Kasumi-1 (cell line): ENCODE data around the gene DGCR2.
"Not testable (repeated sequence)": the region's sequence is repeated elsewhere in the genome, so short reads cannot be mapped to it uniquely, and the experiment has no call there.

Source experiments
- DNase-seq, 2 experiments: peaks; one replicate each; lab custom pipeline; 2025; lab: John Stamatoyannopoulos, UW

The DGCR2 gene, protein sequence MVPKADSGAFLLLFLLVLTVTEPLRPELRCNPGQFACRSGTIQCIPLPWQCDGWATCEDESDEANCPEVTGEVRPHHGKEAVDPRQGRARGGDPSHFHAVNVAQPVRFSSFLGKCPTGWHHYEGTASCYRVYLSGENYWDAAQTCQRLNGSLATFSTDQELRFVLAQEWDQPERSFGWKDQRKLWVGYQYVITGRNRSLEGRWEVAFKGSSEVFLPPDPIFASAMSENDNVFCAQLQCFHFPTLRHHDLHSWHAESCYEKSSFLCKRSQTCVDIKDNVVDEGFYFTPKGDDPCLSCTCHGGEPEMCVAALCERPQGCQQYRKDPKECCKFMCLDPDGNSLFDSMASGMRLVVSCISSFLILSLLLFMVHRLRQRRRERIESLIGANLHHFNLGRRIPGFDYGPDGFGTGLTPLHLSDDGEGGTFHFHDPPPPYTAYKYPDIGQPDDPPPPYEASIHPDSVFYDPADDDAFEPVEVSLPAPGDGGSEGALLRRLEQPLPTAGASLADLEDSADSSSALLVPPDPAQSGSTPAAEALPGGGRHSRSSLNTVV

DNA sequence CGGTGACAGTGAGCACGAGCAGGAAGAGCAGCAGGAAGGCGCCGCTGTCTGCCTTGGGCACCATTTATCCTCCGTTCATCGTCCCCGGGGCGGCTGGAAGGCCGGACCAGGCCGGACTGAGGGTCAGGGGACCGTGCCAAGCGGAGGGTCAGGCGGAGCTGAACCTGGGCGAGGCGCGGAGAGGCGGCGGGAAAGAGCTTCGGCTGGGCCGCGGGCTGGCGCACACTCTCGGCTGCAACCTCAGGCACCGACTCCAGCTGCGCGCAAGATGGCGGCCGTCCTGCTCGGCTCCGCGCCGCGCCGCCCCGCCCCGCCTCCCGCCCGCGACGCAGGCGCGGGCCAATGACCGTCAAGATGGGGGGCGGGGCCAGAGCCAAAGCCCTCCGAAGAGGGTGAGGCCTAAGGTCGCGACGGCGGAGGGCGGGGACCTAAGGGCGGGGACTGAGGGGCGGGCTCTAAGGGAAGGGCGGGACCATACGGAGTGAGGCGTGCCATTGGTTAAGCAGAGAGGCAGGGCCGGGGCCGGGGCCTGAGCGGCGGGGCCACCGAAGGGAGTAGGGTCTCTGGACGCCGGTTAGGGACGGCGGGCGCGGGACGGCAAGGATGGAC lies at the start of gene DGCR2:
Gene DGCR2 (minus strand): TSS at position 270 of the 609 bp plus-strand sequence. CDS start 206 bp downstream, at position 64.
- peak; percentile 89 to 93 for DNase-seq

DNA sequence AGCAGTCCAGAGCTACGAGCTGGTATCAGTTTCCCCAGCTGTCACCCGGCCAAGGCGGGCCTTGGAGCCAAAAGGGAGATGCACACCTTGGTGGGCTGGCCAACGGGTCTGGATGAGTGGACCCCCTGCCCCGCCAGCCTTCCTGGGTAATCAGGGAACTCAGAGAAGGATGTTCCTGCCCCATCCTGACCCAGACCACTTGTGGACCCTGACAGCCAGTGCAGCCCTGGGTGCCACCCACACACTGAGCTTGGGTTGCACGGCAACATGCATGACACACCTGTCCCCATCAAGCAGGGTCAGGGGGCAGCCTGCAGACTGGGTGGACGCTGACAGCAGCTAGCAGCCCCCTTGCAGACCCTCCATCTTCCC lies 47.7 kb upstream of the DGCR2 start:
- no peak for DNase-seq

DNA sequence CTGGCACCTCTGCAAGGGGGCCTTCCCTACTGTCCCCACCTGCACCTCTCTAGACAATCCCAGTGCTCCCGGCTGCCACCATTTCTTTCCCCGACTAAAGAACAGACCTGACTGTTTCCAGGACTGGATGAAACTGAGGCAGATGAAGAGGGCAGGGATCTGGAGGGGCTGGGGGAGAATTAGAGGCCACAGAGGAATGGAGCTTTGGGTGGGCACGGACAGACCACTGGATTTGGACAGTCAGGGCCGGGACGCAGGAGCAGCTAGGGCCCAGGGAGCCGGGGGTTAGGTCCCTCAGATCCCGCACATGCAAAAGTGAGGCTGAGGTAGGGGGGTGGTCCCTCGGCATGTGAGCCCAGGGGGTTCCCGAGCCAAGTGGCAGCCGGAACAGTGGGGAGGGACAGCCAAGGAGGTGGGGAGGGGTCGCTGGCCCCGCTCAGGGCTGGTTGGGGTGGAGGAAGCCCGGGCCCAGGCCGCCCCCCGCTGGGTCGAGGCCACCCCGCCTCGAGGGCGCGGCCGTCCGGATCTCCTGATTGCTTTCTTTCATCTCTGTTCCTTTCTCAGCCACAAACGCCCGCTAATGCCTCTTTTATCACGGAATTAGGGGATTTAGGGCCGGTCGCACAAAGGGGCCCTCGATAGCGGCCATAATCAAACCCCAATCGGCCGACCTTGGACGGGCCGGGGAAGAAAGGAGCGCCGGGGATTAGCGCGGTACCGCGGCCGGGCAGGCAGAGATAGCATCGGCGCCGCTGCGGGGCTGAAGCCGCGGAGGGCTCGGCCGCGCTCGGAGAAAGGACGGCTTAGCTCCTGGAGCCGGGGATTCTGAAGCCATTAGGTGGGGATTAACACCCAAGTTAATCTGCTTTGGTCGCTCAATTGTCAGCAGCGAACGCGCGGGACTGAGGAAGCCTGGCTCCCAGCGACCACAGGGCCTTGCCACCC lies 47.1 kb upstream of the DGCR2 start:
- DNase-seq, result no peak

DNA sequence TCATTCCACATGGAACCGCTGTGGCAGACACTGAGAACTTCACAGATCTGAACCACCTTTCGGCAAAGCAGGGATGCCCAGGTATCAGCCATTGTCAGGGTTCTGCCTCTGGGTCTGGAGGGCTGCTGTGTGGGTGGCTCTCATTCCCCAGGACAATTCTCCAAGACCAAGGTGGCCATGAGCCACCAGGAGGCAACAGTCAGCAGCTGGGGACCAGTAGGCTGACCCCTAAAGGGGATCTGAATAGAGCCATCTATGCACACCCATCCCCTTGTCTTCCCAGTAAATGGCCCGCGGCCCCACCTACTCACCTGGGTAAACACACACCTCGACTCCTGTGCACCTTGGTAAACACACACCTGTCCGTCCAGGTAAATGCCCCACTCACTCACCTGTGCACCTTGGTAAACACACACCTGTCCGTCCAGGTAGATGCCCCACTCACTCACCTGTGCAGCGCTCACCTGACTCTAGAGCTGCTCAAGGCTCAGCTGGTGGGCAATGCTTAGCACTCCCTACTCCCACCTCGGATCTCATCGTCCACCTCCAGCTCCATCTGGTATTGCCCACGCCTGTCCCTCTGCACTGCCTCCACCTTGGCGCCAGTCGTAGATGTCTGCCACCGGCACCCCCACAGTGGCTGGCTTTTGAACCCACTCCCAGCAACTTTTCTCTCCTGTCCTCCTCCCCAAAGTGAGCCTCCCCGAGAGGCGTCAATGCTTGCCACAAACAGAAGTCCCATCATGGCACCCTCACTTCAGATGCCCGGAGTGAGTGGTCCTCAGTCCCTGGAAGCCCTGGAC lies 46.1 kb upstream of the DGCR2 start:
- no peak for DNase-seq

DNA sequence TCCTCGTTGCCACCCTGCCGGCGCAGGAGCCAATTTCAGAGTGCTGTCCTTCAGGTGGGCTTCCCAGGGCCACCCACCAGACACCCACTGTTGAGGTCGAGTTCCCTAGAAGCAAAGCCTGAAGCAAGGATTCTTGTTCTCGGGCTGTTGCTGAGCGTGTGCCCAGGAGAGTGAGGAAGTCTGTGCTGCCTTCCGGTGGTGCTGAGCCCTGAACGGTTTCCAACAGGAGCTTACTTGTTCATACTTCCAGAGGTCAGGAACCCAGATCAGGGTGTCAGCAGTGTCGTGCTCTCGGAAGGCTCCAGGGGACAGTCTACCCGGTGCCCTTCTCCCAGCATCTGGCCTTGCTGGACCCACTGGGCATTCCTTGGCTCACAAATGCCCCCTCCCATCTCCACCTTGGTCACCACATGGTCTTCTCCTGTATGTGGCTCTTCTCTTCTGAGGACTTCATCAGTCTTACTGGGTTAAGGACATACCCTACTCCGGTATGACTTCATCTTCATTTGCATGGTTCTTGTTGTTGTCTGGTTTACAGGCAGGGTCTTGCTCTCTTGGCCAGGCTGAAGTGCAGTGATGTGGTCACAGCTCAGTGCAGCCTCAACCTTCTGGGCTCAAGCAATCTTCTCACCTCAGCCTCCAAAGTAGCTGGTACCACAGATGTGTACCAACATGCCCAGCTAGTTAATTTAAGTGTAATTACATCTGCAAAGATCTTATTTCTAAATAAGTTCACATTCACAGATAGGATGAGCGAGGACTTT lies 45.1 kb upstream of the DGCR2 start:
- no peak for DNase-seq

DNA sequence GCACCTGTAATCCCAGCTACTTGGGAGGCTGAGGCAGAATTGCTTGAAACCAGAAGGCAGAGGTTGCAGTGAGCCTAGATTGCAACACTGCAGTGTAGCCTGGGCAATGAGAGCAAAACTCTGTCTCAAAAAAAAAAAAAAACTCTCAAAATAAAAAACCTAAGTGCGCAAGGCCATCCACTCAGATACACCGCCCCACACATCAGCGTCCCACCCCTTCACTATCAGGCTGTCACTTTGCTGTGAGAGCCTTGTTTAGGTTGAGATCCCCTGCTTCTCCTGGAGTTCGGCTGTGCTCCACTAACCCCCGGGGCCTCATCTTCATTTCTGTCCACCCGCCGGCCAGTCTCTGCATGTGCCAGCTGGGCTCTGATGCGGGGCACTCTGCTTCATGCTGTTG lies 44.2 kb upstream of the DGCR2 start:
- no peak for DNase-seq

DNA sequence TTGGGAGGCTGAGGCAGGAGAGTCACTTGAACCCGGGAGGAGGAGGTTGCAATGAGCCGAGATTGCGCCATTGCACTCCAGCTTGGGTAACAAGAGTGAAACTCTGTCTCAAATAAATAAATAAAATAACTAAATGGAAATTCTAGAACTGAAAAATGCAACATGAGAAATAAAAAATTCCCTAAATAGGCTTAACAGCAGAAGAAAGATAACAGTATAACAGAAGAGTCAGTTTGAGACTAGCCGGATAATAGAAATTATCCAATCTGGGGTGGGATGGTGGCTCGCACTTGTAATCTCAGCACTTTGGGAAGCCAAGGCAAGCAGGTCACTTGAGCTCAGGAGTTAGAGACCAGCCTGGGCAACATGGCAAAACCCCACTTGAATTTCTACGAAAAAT lies 42.2 kb upstream of the DGCR2 start:
- DNase-seq, result no peak

DNA sequence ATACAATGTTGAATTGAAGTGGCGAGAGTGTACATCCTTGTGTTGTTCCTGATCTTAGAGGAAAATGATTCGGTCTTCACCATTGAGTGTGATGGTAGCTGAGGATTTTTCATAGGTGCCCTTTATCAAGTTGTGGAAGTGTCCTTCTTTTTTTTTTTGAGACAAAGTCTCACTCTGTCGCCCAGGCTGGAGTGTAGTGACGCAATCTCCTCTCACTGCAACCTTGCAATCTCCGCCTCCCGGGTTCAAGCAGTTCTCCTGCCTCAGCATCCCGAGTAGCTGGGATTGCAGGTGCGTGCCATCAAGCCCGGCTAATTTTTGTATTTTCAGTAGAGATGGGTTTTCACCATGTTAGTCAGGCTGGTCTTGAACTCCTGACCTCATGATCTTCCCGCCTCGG lies 36.4 kb upstream of the DGCR2 start:
- not testable (repeated sequence) for DNase-seq

DNA sequence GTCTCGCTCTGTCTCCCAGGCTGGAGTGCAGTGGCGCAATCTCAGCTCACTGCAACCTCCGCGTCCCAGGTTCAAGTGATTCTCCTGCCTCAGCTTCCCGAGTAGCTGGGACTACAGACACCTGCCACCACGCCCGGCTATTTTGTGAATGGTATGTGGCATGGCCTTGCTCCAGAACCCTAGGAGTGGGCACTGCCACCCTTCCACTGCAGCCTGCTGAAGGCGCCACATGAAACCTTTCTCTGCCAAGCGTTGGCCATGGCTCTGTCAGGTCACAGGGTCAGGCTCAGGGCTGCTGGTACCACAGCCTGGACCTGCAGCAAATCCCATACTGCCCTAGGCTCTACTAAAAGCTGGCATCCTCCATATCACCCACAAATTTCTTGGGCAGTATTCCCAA lies 33.9 kb upstream of the DGCR2 start:
- DNase-seq, result not testable (repeated sequence)

DNA sequence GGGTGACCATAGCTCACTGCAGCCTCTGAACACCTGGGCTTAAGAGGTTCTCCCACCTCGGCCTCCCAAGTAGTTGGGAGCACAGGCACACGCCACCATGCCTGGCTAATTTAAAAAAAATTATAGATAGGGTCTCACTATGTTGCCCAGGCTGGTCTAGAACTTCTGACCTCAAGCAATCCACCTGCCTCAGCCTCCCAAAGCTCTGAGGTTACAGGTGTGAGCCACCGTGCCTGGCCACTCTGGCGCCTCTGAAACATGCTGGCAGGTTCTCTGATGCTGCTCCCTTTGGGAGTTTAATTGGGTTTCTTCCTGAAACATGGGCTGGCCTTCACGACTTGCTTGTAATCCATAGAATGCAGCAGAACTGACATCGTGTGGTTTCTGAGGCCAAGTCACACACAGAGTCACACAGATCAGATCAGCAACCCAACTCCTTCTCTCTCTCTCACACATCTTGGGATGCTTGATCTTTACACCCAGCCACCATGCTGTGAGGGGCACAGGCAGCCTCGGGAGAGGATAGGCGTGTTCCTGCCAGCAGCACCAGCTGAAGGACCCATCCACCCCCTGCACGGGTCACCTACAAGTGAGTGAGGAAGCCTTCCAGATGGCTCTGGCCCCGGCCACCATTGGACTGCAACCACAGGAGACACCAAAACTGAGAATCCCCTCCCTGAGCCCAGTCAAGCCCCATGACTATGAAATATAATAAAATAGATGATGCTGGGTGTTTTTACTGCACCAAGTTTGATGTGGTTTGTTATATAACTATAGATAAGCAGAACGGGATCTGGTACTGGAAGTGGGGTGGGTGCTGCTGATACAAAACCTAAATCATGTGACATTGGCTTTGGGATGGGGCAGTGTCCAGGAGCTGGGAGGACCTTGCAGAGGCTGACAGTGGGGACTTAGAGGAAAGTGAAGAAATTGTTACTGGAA lies 31.0 kb upstream of the DGCR2 start:
- DNase-seq, result no peak

DNA sequence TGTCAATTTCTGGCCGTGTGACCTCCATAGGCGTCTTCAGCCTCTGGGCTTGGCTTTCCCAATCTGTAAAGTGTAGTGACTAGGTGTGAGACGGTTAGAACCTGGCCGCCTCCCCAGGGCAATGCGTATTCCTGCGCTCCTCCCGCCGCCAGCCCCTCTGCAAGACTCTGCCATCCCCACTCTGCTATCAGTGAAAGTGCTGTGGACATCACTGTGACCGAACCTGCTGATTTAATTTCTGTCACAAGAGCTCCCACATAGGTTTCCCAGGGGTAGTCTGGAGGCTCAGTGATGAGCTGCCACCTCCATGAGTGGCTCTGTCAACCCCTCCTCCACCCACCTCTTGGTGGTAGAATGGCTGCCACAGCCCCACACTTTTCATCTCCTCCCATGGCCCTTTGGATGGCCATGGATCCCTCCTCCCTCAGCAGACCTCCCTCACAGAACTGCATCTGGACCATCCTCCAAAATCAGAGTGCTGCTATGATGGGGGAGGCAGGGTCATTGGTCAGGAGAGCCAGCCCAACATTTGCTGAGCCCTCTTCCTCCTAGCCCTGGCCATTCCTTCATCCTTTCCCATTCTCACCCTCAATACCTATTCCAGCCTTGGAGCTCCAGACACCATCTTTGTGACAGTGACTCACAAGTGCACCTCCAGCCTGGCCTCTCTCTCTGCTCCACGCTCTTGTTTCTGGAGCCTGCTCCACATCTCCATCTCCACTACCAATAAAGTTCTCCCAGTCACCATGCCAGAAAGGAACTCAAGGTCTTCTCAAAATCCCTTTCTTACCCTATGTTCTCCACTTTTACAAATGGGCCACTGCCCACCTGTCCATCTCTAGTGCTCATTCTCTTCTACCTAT lies 29.3 kb upstream of the DGCR2 start:
- DNase-seq, result no peak

DNA sequence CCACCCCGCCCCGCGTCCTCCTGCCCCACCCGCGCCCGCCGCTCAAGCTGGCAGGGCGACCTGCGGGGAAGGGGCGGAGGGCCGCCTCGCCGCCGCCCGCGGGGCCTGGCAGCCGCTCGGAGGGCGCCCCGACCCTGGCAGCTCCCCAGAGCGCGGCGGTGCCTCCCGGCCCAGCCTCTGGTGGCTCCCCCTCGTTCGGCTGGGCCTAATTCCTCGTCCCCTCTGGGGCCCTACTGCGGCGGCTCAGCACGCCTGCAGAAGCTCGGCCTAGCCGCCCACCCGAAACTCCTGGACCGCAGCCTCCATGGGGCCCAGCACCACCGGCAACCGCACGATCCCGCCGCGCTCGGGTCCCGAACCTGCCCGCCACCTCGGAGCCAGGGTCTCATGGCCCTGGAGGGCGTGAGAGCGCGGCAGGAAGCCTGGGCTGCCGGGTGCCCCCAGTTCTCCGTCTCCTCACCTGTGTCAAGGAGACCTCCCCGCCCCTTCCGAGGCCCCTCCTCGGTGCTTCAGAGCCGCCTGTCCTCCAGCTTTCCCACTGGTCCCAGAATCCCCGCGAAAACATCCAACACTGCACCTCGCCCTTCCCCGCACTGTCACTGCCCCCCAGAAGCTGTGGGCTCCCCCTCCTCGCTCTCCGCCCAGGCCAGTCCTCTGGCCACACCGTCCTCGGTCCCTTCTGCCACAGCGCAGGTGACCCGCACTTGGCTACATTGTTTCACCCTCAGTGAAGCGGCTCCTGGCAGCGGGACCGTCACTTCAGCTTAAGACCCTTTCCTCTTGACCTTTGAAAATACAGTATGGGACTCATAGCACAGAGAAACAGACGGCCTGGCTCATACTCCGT lies 28.5 kb upstream of the DGCR2 start:
- no peak for DNase-seq

DNA sequence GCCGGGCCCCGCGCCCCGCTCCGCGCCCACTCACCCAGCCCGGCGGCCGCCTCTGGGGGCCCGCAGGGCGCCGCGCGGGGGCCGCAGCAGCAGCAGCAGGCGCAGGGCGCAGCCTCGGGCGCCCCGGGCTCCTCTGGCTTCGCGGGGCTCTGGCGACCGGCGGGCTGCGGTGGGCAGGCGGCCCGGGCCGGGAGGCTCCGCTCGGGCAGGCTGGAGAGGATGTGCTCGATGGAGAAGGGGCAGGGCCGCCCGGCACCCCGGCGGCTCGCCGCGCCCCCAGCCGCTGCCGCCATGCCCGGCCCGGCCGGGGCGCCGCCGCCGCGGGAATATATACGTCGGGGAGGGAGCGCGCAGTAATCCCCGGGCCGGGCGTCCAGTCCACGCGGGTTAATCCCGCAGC lies 27.8 kb upstream of the DGCR2 start, which contains the start of gene GSC2:
Gene GSC2 (minus strand): TSS at position 302 of the 400 bp plus-strand sequence. CDS start 9 bp downstream, at position 293.
- no peak for DNase-seq

DNA sequence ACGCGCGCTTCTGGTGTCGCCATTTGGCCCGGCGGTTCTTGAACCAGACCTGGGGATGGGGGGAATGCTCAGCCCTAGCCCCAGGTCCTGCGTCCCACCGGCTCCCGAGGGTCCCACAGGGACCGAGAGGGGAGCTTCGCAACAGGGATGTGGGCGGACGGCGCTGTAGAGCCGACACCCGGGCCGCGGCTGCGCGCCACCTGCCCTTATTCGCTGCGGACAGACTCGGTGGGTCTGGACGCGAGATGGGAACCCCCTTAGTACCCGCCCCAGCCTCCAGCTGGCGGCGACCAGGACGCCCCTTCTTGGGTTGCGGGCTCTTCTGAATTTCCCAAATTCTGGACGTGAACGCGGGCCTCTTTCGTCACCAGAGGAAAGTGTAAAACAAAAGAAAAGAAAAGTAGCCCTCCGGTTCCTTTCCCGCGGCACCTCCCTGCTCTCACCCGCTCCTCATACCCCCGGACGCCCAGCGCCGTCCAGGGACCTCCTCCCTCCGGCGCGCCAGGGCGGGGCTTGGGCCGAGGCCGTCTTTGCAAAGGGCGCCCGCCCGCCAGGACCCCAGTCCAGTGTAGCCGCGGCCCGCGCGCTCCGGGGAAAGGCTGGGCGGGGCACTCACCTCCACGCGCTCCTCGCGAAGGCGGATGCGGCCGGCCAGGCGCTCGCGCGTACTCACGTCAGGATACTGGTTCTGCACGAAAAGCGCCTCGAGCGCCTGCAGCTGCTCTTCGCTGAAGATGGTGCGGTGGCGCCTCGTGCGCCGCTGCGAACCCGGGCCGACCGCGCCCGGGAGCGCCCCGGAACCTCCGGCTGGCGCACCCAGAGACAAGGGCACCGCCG lies 27.1 kb upstream of the DGCR2 start:
- no peak for DNase-seq

DNA sequence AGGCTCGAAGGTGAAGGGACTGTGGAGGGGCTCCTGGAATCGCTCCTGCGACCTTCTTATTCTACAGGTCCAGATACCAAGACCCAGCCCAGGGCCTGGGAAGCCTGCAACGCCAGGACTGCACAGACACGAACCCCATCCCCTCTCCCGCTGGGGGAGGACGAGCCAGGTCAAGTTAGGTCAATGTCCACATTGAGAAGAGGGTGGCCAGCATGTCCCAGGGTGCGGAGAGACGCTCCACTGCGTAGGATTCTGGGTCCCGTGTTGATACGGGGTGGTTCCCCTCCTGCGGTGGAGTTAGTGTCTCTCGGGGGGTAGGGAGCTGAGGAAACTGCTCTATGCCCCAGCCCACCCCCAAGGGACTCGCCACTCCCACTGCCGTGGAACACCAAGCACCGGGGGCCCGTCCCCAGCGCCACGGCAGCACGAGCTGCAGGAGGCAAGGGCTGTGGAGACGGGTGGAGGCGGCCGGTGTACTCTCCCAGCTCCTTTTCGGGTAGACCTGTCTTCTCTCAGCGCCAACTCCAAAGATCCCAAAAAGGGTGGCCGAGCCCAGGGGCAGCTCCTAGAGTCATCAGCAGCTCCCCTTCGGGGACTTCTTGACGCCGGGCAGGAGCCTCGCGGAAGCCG lies 26.3 kb upstream of the DGCR2 start:
- no peak for DNase-seq

DNA sequence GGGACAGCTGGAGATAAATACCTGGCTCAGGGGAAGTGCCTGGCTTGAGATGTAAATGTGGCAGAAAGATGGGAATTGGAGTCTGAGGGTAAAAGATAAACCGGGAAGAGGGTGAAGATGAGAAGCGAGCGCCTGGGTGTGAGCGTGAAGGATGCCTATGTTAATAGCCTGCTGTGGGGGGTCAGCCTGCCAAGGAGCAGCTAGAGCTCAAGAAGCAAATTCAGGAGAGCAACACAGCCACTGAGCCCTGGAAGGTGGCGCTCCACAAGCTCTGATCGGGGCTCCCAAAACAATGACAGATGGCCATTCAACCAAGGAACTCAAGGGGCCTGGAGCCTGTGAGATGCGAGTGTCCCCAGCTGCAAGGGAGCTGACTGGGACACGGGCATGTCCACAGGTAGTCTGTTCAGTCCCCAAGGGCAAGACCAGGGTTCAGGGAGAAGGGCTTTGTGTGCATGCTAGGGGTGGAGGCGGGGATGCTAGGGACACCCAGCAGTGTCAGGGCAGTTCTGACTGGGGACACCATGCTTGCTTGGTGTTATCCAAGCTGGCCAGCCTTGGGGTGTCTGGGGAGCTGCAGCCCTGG lies 25.1 kb upstream of the DGCR2 start:
- no peak for DNase-seq
